ENCODE results near the gene NKIRAS2. TPM values are rescaled to one million over a fixed set of nuclear protein-coding genes. Genes with fewer than 3 reads are reported as not detected.

Gene NKIRAS2
- polyA plus RNA-seq, 1 donor from 2014 or later: 60.2 TPM

- no peaks in the 10 kb centered on the region for H3K9me3 ChIP-seq (ENCODE audit: low read length)
- H3K9ac ChIP-seq (ENCODE audit: low read length): no peak overlapping the region
- no peak overlapping the region for H3K4me3 ChIP-seq (ENCODE audit: low read length)
- no peak overlapping the region for H3K4me2 ChIP-seq (ENCODE audit: low read length)
- H3K27me3 ChIP-seq (ENCODE audit: insufficient read depth, low read depth, low read length): no peaks in the 10 kb centered on the region
- H3K27ac ChIP-seq (ENCODE audit: low read length): no peak overlapping the region
- H4K20me1 ChIP-seq (ENCODE audit: insufficient read depth): no peaks in the 10 kb centered on the region
- peaks cover 5% of the 10 kb centered on the region for H3K36me3 ChIP-seq (ENCODE audit: insufficient read depth, low read length)
- H2AFZ ChIP-seq (ENCODE audit: low read depth, low read length): no peak overlapping the region
- TF ChIP-seq TAF1 (IDR thresholded peaks at IDR 0.05; ENCODE audit: low read depth): no peak
- no peak for TF ChIP-seq POLR2AphosphoS5 (IDR thresholded peaks at IDR 0.05)
- TF ChIP-seq EZH2 (IDR thresholded peaks at IDR 0.05; ENCODE audit: borderline replicate concordance, insufficient read depth, low read length, poor library complexity, severe bottlenecking): no peak
- no peak for TF ChIP-seq MXI1 (conservative IDR thresholded peaks at IDR 0.05; ENCODE audit: poor library complexity, severe bottlenecking)
- TF ChIP-seq EP300 (conservative IDR thresholded peaks at IDR 0.05; ENCODE audit: poor library complexity, severe bottlenecking): no peak
- TF ChIP-seq CTCF (IDR thresholded peaks at IDR 0.05; ENCODE audit: poor library complexity, severe bottlenecking): no peak
- TF ChIP-seq SMC3 (conservative IDR thresholded peaks at IDR 0.05; ENCODE audit: poor library complexity): no peak
- no peak for TF ChIP-seq REST (IDR thresholded peaks at IDR 0.05; ENCODE audit: borderline replicate concordance)
- no peak for TF ChIP-seq RAD21 (conservative IDR thresholded peaks at IDR 0.05)
- H3K79me2 ChIP-seq (replicated peaks; ENCODE audit: insufficient read depth, low read length): peaks cover 13% of the 10 kb centered on the region
- no peaks in the 10 kb centered on the region for H3F3A ChIP-seq (ENCODE audit: insufficient read depth, low read length, poor library complexity, severe bottlenecking)
- H3K9me2 ChIP-seq (ENCODE audit: insufficient read depth, low read length): no peaks in the 10 kb centered on the region
Measured at GRCh38 chr17:42002792-42003301, 17.0 kb upstream of the NKIRAS2 start.

GRCh38 chr17:42005166-42005565 lies 14.7 kb upstream of the NKIRAS2 start:
- Histone ChIP-seq H2AFZ (ENCODE audit: low read depth, low read length) (no peak overlapping the region), H3K9me3 (ENCODE audit: low read length) (no peaks in the 10 kb centered on the region), H3F3A (ENCODE audit: insufficient read depth, low read length, poor library complexity, severe bottlenecking) (no peaks in the 10 kb centered on the region), H3K27me3 (ENCODE audit: insufficient read depth, low read depth, low read length) (no peaks in the 10 kb centered on the region), H4K20me1 (ENCODE audit: insufficient read depth) (no peaks in the 10 kb centered on the region), H3K79me2 (replicated peaks; ENCODE audit: insufficient read depth, low read length) (peaks cover 24% of the 10 kb centered on the region), H3K27ac (ENCODE audit: low read length) (no peak overlapping the region), H3K36me3 (ENCODE audit: insufficient read depth, low read length) (peaks cover 5% of the 10 kb centered on the region), H3K4me3 (ENCODE audit: low read length) (no peak overlapping the region), H3K9me2 (ENCODE audit: insufficient read depth, low read length) (no peaks in the 10 kb centered on the region), H3K9ac (ENCODE audit: low read length) (no peak overlapping the region), H3K4me2 (ENCODE audit: low read length) (no peak overlapping the region)
- TF ChIP-seq REST (IDR thresholded peaks at IDR 0.05; ENCODE audit: borderline replicate concordance) (no peak), MXI1 (conservative IDR thresholded peaks at IDR 0.05; ENCODE audit: poor library complexity, severe bottlenecking) (no peak), RAD21 (conservative IDR thresholded peaks at IDR 0.05) (no peak), EZH2 (IDR thresholded peaks at IDR 0.05; ENCODE audit: borderline replicate concordance, insufficient read depth, low read length, poor library complexity, severe bottlenecking) (no peak), CTCF (IDR thresholded peaks at IDR 0.05; ENCODE audit: poor library complexity, severe bottlenecking) (no peak), SMC3 (conservative IDR thresholded peaks at IDR 0.05; ENCODE audit: poor library complexity) (no peak)

Measured in neural cell (in vitro differentiated cells).